Mammary epithelial cell (primary cell): ENCODE results near the gene TRIM7.

Experiments
- CTCF ChIP-seq, 2 donors: IDR thresholded peaks in 1 of 2; conservative IDR thresholded peaks in 1 of 2; 2 replicates each; pipeline ENCODE4 v1.5.1; 2011 to 2012; ENCODE audit warnings: inconsistent platforms in 2 of 2, low read length in 2 of 2, mild to moderate bottlenecking in 2 of 2, control low read depth in 1 of 2, low read depth in 1 of 2; ENCODE audit not compliant: insufficient read depth in 1 of 2; ENCODE audit errors: extremely low read depth in 1 of 2
- EZH2 ChIP-seq: IDR thresholded peaks from 2 replicates; pipeline ENCODE4 v1.6.1; 2012; ENCODE audit warnings: low read length, inconsistent platforms, borderline replicate concordance

- TF ChIP-seq CTCF (conservative IDR thresholded peaks at IDR 0.05 in 1 of 2, IDR thresholded peaks at IDR 0.05 in 1 of 2; ENCODE audit: extremely low read depth in 1 of 2, insufficient read depth in 1 of 2, low read depth in 1 of 2, low read length in 2 of 2) = no peak
- no peak for TF ChIP-seq EZH2
Observed at GRCh38 chr5:181217111-181217802, 12.3 kb upstream of the TRIM7 start.
